ENCODE measurements around the gene LIMS2.

Gene LIMS2

GRCh38 chr2:127690696-127691095 lies 15.4 kb upstream of the LIMS2 start:
- DNase-seq (ENCODE audit: low read depth in 2 of 2) = no peak
- H3K4me3 ChIP-seq (replicated peaks in 1 of 2; ENCODE audit: low read depth in 2 of 2, low read length in 2 of 2) = no peak overlapping the region
- TF ChIP-seq CTCF (IDR thresholded peaks at IDR 0.05; ENCODE audit: low read depth, low read length) = no peak

- no peak for DNase-seq (ENCODE audit: low read depth in 2 of 2)
- TF ChIP-seq CTCF (IDR thresholded peaks at IDR 0.05; ENCODE audit: low read depth, low read length) = no peak
- H3K4me3 ChIP-seq (replicated peaks in 1 of 2; ENCODE audit: low read depth in 2 of 2, low read length in 2 of 2) = no peak overlapping the region
These were observed 13.1 kb upstream of the LIMS2 start for GRCh38 chr2:127688405-127688804.

- TF ChIP-seq CTCF (IDR thresholded peaks at IDR 0.05; ENCODE audit: low read depth, low read length) = no peak
- no peak for DNase-seq (ENCODE audit: low read depth in 2 of 2)
- H3K4me3 ChIP-seq (replicated peaks in 1 of 2; ENCODE audit: low read depth in 2 of 2, low read length in 2 of 2) = no peak overlapping the region
These were observed 10.2 kb upstream of the LIMS2 start for GRCh38 chr2:127685410-127686080.

GRCh38 chr2:127683757-127684156 lies 8.4 kb upstream of the LIMS2 start:
- H3K4me3 ChIP-seq (replicated peaks in 1 of 2; ENCODE audit: low read depth in 2 of 2, low read length in 2 of 2) = no peak overlapping the region
- TF ChIP-seq CTCF (IDR thresholded peaks at IDR 0.05; ENCODE audit: low read depth, low read length) = no peak
- DNase-seq (ENCODE audit: low read depth in 2 of 2) = peak; percentile 24 to 52

GRCh38 chr2:127683056-127683455 lies 7.7 kb upstream of the LIMS2 start:
- no peak for TF ChIP-seq CTCF (IDR thresholded peaks at IDR 0.05; ENCODE audit: low read depth, low read length)
- H3K4me3 ChIP-seq (replicated peaks in 1 of 2; ENCODE audit: low read depth in 2 of 2, low read length in 2 of 2) = no peak overlapping the region
- no peak for DNase-seq (ENCODE audit: low read depth in 2 of 2)

- no peak for DNase-seq (ENCODE audit: low read depth in 2 of 2)
- no peak for TF ChIP-seq CTCF (IDR thresholded peaks at IDR 0.05; ENCODE audit: low read depth, low read length)
- no peak overlapping the region for H3K4me3 ChIP-seq (replicated peaks in 1 of 2; ENCODE audit: low read depth in 2 of 2, low read length in 2 of 2)
These were observed 6.9 kb upstream of the LIMS2 start for GRCh38 chr2:127681976-127682857.
